Activated CD4-positive, alpha-beta T cell treated with anti-CD3 and anti-CD28 coated beads, Interleukin-2, amount 50 U/mL, for 24 hours (primary cell): ENCODE results near the gene MAST4.

Experiments
- DNase-seq, 2 donors: peaks; one replicate each; pipeline ENCODE4 v3.0.0-alpha.2; 2020; ENCODE audit warnings: low read depth in 1 of 2, low spot score in 1 of 2

The MAST4 gene

DNA sequence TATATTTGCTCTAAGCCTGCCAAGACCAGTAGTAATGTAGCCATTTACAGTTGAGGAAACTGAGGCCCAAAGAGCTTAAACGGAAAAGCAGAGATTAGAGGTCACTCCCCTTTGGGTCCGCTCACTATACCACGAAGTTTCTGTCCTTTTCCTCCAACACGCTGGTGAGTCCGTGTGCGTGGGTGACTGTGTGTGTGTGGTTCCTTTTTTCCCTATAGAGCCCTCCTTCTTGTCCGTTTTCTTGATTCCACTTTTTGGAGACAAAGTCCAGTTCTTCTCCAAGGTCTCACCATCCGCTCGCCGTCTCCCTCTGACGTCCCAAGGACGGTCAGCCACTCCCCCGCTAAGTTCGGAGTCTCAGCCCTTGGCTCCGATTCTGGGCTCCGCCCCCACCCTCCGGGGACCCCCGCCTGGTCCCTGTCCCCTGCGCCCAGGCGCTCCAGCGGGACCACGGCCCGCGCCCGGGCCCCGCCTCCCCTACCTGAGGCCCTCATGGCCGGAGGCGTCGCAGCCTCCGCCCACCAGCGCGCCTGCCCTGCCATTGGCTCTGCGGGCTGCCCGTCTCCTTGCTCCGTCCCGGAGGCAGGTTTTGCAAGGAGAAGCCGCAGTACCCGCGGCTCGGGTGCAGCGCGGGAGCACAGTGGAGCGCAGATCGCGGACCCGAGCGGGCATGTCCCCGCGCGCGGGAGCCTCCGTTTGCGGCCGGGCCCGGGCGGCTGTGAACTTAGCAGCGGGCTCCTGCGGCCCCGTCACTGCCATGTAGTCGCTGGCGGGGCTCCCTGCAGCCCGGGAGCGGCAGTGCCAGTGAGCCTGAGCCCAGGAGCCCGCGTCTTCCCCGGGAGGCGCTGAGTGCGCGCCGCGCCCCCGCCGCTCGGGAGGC, at the start of gene MAST4:
MAST4 (plus strand) TSS at position 638 of the 880 bp plus-strand sequence. CDS start 263 bp downstream, outside the sequence.
- peak in 1 of 2 donors; percentile 49 for DNase-seq

DNA sequence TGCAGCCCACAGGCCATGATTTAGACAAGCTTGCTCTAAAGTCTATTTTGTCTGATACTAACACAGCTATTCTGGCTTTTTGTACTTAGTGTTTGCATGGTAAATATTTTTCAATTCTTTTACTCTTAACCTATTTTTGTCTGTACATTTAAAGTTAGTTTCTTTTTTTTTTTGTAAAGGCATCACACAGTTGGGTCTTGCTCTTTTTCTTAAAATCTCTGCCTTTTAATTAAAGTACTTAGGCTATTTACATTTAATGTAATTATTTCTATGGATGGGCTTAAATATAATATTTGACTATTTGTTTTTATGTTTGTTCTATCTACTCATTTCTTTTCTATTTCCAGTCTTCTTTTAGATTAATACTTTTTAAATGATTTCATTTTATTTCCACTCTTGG, 49.7 kb upstream of the MAST4 start:
- DNase-seq, result no peak

DNA sequence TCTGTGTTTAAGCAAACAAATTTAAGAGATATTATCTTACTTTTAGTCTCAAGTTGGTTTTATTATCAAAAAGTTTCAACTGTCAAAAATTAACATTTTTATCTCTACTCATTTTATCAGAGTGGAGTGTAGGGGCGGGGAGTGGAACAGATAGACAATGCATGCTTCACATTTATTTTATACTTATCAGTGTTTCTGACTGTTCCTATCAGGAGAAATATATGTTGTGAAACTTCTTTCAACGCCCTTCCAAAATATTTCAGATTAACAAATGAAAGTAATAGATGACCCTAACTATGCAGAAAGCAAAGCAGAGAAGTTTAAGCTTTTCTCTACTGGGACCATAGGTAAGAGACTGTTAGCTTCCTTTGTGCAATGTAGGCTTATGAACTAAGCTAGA, 44.9 kb upstream of the MAST4 start:
- no peak for DNase-seq

- DNase-seq, result no peak
Observed at GRCh38 chr5:66551945-66552344, 44.2 kb upstream of the MAST4 start.

DNA sequence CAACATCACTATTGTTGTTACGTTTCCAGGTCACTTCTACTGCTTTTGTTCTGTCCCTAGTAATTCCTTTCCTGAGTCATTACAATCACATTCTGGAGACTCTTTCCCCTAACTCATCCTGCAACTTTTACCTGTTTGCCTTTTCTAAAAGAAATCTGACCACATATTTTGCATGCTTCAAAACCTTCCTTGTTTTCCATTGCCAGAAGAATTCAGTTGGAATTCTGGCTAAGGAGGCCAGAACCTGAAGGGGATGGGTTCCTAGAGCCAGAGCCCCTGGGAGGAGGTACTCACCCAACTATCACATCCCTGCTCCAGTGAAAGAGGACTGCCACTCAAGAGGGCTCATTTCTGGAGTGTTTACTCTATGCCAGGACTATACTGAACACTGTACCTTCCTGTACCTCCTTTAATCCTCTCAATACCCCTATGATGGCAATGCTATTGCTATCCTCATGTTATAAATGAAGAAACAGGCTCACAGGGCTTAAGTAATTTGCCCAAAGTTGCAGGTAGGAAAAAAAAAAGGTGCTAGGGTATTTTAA, 42.8 kb upstream of the MAST4 start:
- no peak for DNase-seq

DNA sequence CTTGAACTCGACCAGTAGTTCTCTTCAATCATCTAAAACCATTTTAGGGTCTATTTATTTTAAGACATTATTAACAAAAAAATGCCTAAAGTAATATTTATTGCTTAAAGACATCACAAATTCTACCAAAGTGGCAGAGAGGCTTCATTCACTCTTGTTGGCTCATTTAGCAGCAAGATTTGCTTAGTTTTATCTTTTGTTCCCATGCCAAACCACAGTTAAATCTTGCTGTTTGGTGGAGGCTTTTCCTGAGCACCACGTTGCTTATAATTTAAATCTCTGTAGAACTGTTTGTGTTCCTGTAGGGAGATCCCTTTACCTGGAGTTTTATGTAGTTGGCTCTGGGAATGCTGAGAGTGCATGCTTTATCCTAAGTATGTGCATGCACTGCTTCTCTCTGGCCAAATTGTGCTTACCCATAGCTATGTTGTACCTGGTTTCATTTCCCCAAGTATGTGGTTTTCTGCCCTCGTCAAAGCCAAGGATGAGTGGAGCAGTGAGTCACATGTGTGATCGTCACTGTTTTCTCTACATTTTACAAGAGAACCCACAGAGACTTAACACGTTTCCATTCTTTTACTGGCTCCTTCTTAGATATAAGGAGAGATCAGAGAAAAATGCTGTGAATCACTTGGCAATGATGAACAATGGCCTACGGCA, 42.1 kb upstream of the MAST4 start:
- DNase-seq, result peak in 1 of 2 donors; percentile 49

GRCh38 chr5:66554884-66555283, 41.3 kb upstream of the MAST4 start:
- DNase-seq, result no peak

- no peak for DNase-seq
Observed at GRCh38 chr5:66558560-66558959, 37.6 kb upstream of the MAST4 start.

DNA sequence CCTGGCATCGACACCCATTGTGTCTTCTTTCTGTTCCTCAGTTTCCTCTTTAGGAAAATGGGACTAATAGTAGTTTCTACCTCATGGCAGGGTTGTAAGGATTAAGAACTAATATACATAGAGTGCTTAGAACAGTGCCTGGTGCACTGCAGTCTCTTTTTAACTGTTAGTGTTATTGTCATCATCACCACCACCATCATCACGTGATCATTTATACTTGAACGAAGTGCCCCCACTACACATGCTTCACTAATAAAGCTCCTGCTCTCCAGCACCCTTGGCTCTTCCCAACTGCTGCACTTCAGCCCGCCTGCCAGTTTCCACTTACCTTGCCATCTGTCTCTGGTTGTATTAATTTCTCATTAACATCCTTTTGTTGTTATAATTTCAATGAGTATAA, 35.8 kb upstream of the MAST4 start:
- no peak for DNase-seq

GRCh38 chr5:66561256-66561990, 34.8 kb upstream of the MAST4 start:
- DNase-seq, result no peak

- DNase-seq, result no peak
Observed at GRCh38 chr5:66565878-66566277, 30.3 kb upstream of the MAST4 start.

DNA sequence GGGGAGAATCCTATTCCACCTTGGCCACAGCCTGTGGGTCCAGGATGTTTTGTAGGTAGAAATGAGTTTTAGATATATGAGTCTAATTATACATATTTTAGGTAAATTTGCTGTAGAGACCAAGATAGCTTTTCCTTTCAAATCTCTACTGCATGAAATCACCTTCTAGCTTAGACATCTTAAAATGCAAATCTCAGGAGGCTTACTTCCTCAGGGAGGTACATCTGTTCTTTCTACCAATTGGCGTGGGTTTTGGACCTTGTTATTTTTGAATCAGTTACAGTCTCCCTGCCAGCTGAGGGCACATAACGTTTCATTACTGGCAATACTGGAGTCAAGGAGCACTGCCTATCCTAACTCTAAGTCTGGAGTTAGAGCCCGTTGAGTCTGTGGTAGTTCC, 28.7 kb upstream of the MAST4 start:
- no peak for DNase-seq

DNA sequence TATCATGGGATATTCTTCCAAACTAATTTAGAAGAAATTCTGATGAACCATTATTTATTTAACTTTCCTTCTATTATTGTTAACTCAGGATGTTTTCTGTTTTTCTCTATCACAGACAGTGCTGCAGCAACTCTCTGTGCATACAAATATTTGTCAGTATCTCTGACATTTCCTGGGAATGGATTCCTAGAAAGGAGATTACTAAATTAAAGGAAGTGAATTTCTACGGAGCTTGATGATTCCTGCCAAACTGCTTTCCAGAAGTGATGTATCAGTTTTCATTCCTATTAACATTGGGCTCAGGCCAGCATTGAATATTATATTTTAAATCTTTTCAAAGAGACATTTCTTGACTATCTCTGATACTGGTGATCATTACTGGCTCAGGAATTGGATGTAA, 26.0 kb upstream of the MAST4 start:
- DNase-seq, result no peak

DNA sequence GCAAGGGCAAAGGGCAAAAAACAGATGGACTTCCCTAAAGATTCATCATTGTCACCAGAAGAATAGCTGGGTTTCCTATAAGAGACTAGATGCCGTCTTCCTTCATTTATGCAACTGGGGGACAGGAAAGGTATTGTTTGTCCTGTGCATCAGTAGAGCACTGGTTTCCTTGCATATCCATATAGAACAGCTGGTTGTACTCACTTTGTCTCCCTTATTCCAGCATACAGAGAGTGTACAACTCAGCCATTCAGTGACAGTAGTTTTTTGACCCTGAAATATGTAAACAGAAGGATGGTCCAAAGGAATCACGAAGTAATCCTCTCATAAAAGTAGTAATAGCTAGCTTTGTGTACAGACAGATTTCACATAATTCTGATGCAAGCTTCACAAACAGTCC, 22.5 kb upstream of the MAST4 start:
- DNase-seq, result no peak

- no peak for DNase-seq
Observed at GRCh38 chr5:66582499-66583165, 13.6 kb upstream of the MAST4 start.

DNA sequence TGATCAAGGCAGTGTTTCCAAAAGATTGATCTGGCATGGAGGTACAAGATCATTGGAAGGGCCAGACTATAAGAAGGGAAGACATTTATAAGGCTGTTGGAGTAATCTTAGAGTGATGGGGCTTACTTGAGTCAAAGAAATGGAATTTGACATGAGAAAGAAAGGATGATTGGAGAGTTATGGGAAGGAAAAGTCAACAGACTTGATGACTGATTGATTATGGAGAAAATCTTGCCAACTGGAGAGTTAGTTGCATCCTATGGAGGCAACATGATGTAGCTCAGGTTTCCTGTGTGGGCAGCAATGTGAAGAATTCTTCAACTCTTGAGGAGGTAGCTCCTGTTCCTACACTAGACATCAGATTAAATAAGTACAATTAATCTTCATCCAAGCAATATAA, 10.9 kb upstream of the MAST4 start:
- DNase-seq, result no peak

DNA sequence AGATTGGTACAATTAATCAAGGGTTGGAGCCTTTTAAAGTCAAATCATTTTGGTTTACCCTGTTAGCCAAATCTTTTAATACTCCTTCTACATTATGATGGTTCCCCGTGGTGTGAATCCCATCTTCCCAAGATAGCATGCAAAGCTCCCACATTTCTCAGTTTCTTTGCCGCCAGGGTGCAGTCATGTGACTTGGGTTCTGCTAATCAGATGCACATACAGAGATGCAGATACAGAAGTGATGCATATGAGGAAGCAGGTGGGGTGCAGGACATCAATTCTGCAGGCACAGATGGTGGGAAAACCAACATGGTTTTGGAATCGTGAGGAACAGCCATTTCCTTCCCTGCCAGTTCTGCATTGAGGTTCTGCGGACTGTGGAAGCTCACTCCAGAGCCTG, 8.4 kb upstream of the MAST4 start:
- DNase-seq, result no peak

- DNase-seq, result no peak
Observed at GRCh38 chr5:66596636-66597182, 516 bp downstream of the MAST4 start.

- DNase-seq, result no peak
Observed at GRCh38 chr5:66597183-66597757, 1.1 kb downstream of the MAST4 start.

- DNase-seq, result no peak
Observed at GRCh38 chr5:66602621-66603020, 6.4 kb downstream of the MAST4 start.
